ENCODE measurements around the gene STOML2. TPM values are rescaled to one million over a fixed set of nuclear protein-coding genes. Genes with fewer than 3 reads are reported as not detected.
A peak's percentile ranks its signal among the peaks of the same experiment; 100 is the strongest.
"Not testable (repeated sequence)": the region's sequence is repeated elsewhere in the genome, so short reads cannot be mapped to it uniquely, and the experiment has no call there.

STOML2 gene
- total RNA-seq (100 to 1,000 TPM in 1 of 5 experiments, 10 to 100 TPM in 4; 34.7 to 126 (median 44.9) TPM), polyA plus RNA-seq (10 to 100 TPM; 85.6 to 88.8 TPM), total RNA-seq (28.8 reads per million, percentile 59 among the genes with 10 or more reads in this experiment)

GRCh38 chr9:35102769-35103659, at the start of gene STOML2:
STOML2 (minus strand) TSS chr9:35103131; CDS start chr9:35103094, 37 bp downstream.
- peaks cover 4 to 40% (median 9%) of the 10 kb centered on the region in 3 experiments for H3K36me3 ChIP-seq (ENCODE audit: control insufficient read depth in 2 of 3, insufficient read depth in 3 of 3, low read length in 3 of 3)
- DNase-seq (peak; percentile 72 to 95 (median 91)), ATAC-seq (peak; percentile 98)
- H3K27ac ChIP-seq (ENCODE audit: low read depth, low read length): peak within 1 kb of the TSS; percentile 81
- Mint-ChIP-seq H3K9me3 (no peaks in the 10 kb centered on the region), H3K27me3 (no peaks in the 10 kb centered on the region), H3K4me3 (peak within 1 kb of the TSS; percentile 88 to 98 (median 92)), H3K4me1 (peaks cover 18 to 36% (median 33%) of the 10 kb centered on the region in 7 donors), H3K27ac (peak within 1 kb of the TSS; percentile 92 to 99 (median 96)), H3K36me3 (peaks cover 3 to 34% (median 15%) of the 10 kb centered on the region in 5 donors)
- intact Hi-C loops (cut with micrococcal nuclease): loop anchor here (1.0 to 5.0 kb wide), 8 partner anchors 8 to 1664 kb away; partner anchors contain the start of genes CREB3 (in 1 of the 2), TESK1 (in 1 of the 2), TLN1 (in 1 of the 2) and VCP (in 1 of the 2)
- POLR2A ChIA-PET: interaction anchor here (0.9 to 3.5 kb wide), 8 partner anchors 8 to 501 kb away, joined by 3 to 32 read pairs (median 12); partner anchors contain the start of genes ATOSB, FANCG and VCP
- H3K9me3 ChIP-seq (ENCODE audit: control insufficient read depth in 2 of 3, low read length in 3 of 3): no peaks in the 10 kb centered on the region
- peak within 1 kb of the TSS; percentile 92 for H3K4me3 ChIP-seq (ENCODE audit: low read length)
- H3K27me3 ChIP-seq (ENCODE audit: control insufficient read depth in 2 of 2, insufficient read depth in 2 of 2, low read length in 2 of 2): no peaks in the 10 kb centered on the region
- H3K4me1 ChIP-seq (ENCODE audit: control insufficient read depth in 2 of 2, insufficient read depth in 2 of 2, low read length in 2 of 2): peaks cover 12 to 18% of the 10 kb centered on the region in 2 donors
- CTCF ChIA-PET: interaction anchor here (0.6 to 3.0 kb wide), 7 partner anchors 8 to 203 kb away, joined by 3 to 14 read pairs (median 5); partner anchors contain the start of gene ATOSB

GRCh38 chr9:35147941-35148563, 45.1 kb upstream of the STOML2 start:
- H3K9me3 ChIP-seq (ENCODE audit: control insufficient read depth in 2 of 3, low read length in 3 of 3); H3K27me3 Mint-ChIP-seq; DNase-seq; H3K36me3 ChIP-seq (ENCODE audit: control insufficient read depth in 2 of 3, insufficient read depth in 3 of 3, low read length in 3 of 3); POLR2A ChIA-PET; CTCF ChIA-PET; H3K27me3 ChIP-seq (ENCODE audit: control insufficient read depth in 2 of 2, insufficient read depth in 2 of 2, low read length in 2 of 2); H3K4me3 ChIP-seq (ENCODE audit: low read length); H3K4me1 ChIP-seq (ENCODE audit: control insufficient read depth in 2 of 2, insufficient read depth in 2 of 2, low read length in 2 of 2); H3K4me3 Mint-ChIP-seq; H3K27ac ChIP-seq (ENCODE audit: low read depth, low read length); ATAC-seq; H3K27ac Mint-ChIP-seq; intact Hi-C loops (cut with micrococcal nuclease); H3K4me1 Mint-ChIP-seq: not testable (repeated sequence)
- Mint-ChIP-seq H3K9me3 (peaks cover 16 to 59% (median 35%) of the 10 kb centered on the region in 11 donors), H3K36me3 (peaks cover 0 to 25% (median 3%) of the 10 kb centered on the region in 5 donors)

- Histone ChIP-seq H3K36me3 (ENCODE audit: control insufficient read depth in 2 of 3, insufficient read depth in 3 of 3, low read length in 3 of 3) (no peaks in the 10 kb centered on the region), H3K27me3 (ENCODE audit: control insufficient read depth in 2 of 2, insufficient read depth in 2 of 2, low read length in 2 of 2) (no peaks in the 10 kb centered on the region), H3K9me3 (ENCODE audit: control insufficient read depth in 2 of 3, low read length in 3 of 3) (peaks cover 0 to 17% (median 0%) of the 10 kb centered on the region in 3 experiments), H3K27ac (ENCODE audit: low read depth, low read length) (no peak overlapping the region), H3K4me3 (ENCODE audit: low read length) (no peak overlapping the region), H3K4me1 (ENCODE audit: control insufficient read depth in 2 of 2, insufficient read depth in 2 of 2, low read length in 2 of 2) (no peaks in the 10 kb centered on the region)
- no peak for DNase-seq
- Mint-ChIP-seq H3K27me3 (peaks cover 0 to 3% (median 0%) of the 10 kb centered on the region in 5 donors), H3K4me1 (no peaks in the 10 kb centered on the region), H3K27ac (no peak overlapping the region), H3K4me3 (no peak overlapping the region), H3K9me3 (peaks cover 0 to 46% (median 15%) of the 10 kb centered on the region in 11 donors), H3K36me3 (peaks cover 0 to 6% (median 3%) of the 10 kb centered on the region in 5 donors)
- ATAC-seq: no peak
- ChIA-PET POLR2A (no interaction called here), CTCF (no interaction called here)
- intact Hi-C loops (cut with micrococcal nuclease): no loop called here
These were observed 39.1 kb upstream of the STOML2 start for GRCh38 chr9:35142037-35142436.

GRCh38 chr9:35140093-35140492, 37.2 kb upstream of the STOML2 start:
- peaks cover 0 to 17% (median 0%) of the 10 kb centered on the region in 3 experiments for H3K9me3 ChIP-seq (ENCODE audit: control insufficient read depth in 2 of 3, low read length in 3 of 3)
- H3K4me3 Mint-ChIP-seq: no peak overlapping the region
- H3K27me3 Mint-ChIP-seq: peaks cover 0 to 3% (median 0%) of the 10 kb centered on the region in 5 donors
- no peak overlapping the region for H3K4me3 ChIP-seq (ENCODE audit: low read length)
- ChIA-PET POLR2A (no interaction called here), CTCF (no interaction called here)
- no peak overlapping the region for H3K27ac Mint-ChIP-seq
- peaks cover 0 to 4% (median 3%) of the 10 kb centered on the region in 5 donors for H3K36me3 Mint-ChIP-seq
- H3K27ac ChIP-seq (ENCODE audit: low read depth, low read length): no peak overlapping the region
- no peaks in the 10 kb centered on the region for H3K27me3 ChIP-seq (ENCODE audit: control insufficient read depth in 2 of 2, insufficient read depth in 2 of 2, low read length in 2 of 2)
- DNase-seq: no peak
- no peaks in the 10 kb centered on the region for H3K4me1 ChIP-seq (ENCODE audit: control insufficient read depth in 2 of 2, insufficient read depth in 2 of 2, low read length in 2 of 2)
- peaks cover 0 to 37% (median 13%) of the 10 kb centered on the region in 11 donors for H3K9me3 Mint-ChIP-seq
- no peaks in the 10 kb centered on the region for H3K4me1 Mint-ChIP-seq
- intact Hi-C loops (cut with micrococcal nuclease): no loop called here
- ATAC-seq: no peak
- no peaks in the 10 kb centered on the region for H3K36me3 ChIP-seq (ENCODE audit: control insufficient read depth in 2 of 3, insufficient read depth in 3 of 3, low read length in 3 of 3)

- CTCF ChIA-PET: no interaction called here
- POLR2A ChIA-PET: no interaction called here
These were observed 33.9 kb upstream of the STOML2 start for GRCh38 chr9:35136866-35137265.

GRCh38 chr9:35135988-35136387, 33.1 kb upstream of the STOML2 start:
- ATAC-seq: no peak
- Mint-ChIP-seq H3K4me1 (no peaks in the 10 kb centered on the region), H3K4me3 (no peak overlapping the region), H3K36me3 (peaks cover 0 to 3% (median 0%) of the 10 kb centered on the region in 5 donors), H3K27me3 (peaks cover 0 to 4% (median 0%) of the 10 kb centered on the region in 5 donors), H3K27ac (no peak overlapping the region), H3K9me3 (peaks cover 0 to 25% (median 3%) of the 10 kb centered on the region in 11 donors)
- ChIA-PET POLR2A (interaction anchor here (0.6 kb wide), 1 partner anchor 11 kb away, joined by 4 read pairs; no protein-coding TSS in a partner anchor), CTCF (interaction anchor here (0.7 kb wide), 1 partner anchor 430 kb away, joined by 3 read pairs; no protein-coding TSS in a partner anchor)
- no peaks in the 10 kb centered on the region for H3K36me3 ChIP-seq (ENCODE audit: control insufficient read depth in 2 of 3, insufficient read depth in 3 of 3, low read length in 3 of 3)
- intact Hi-C loops (cut with micrococcal nuclease): no loop called here
- H3K27ac ChIP-seq (ENCODE audit: low read depth, low read length): no peak overlapping the region
- no peaks in the 10 kb centered on the region for H3K27me3 ChIP-seq (ENCODE audit: control insufficient read depth in 2 of 2, insufficient read depth in 2 of 2, low read length in 2 of 2)
- H3K9me3 ChIP-seq (ENCODE audit: control insufficient read depth in 2 of 3, low read length in 3 of 3): no peaks in the 10 kb centered on the region
- no peak for DNase-seq
- no peak overlapping the region for H3K4me3 ChIP-seq (ENCODE audit: low read length)
- no peaks in the 10 kb centered on the region for H3K4me1 ChIP-seq (ENCODE audit: control insufficient read depth in 2 of 2, insufficient read depth in 2 of 2, low read length in 2 of 2)

More at GRCh38 chr9:35136866-35137265, 33.9 kb upstream of the STOML2 start:
- intact Hi-C loops (cut with micrococcal nuclease): no loop called here
- no peak for ATAC-seq
- H3K27ac Mint-ChIP-seq: no peak overlapping the region
- no peaks in the 10 kb centered on the region for H3K4me1 Mint-ChIP-seq
- Histone ChIP-seq H3K36me3 (ENCODE audit: control insufficient read depth in 2 of 3, insufficient read depth in 3 of 3, low read length in 3 of 3) (no peaks in the 10 kb centered on the region), H3K4me1 (ENCODE audit: control insufficient read depth in 2 of 2, insufficient read depth in 2 of 2, low read length in 2 of 2) (no peaks in the 10 kb centered on the region), H3K27me3 (ENCODE audit: control insufficient read depth in 2 of 2, insufficient read depth in 2 of 2, low read length in 2 of 2) (no peaks in the 10 kb centered on the region), H3K9me3 (ENCODE audit: control insufficient read depth in 2 of 3, low read length in 3 of 3) (peaks cover 0 to 7% (median 0%) of the 10 kb centered on the region in 3 experiments), H3K27ac (ENCODE audit: low read depth, low read length) (no peak overlapping the region), H3K4me3 (ENCODE audit: low read length) (no peak overlapping the region)
- no peak for DNase-seq
- peaks cover 0 to 4% (median 0%) of the 10 kb centered on the region in 5 donors for H3K27me3 Mint-ChIP-seq
- peaks cover 0 to 27% (median 5%) of the 10 kb centered on the region in 11 donors for H3K9me3 Mint-ChIP-seq
- H3K36me3 Mint-ChIP-seq: peaks cover 0 to 3% (median 0%) of the 10 kb centered on the region in 5 donors
- no peak overlapping the region for H3K4me3 Mint-ChIP-seq

All from naive thymus-derived CD4-positive, alpha-beta T cell (primary cell).